Measurements from ENCODE around the gene DNAJC5.

Gene DNAJC5

GRCh38 chr20:63895952-63896263 is 982 bp downstream of the DNAJC5 start:
- Histone ChIP-seq H3K9ac (ENCODE audit: low read length) (peak overlapping the region; percentile 66), H3K23ac (ENCODE audit: low read length) (no peak overlapping the region), H4K8ac (ENCODE audit: low read depth, low read length) (no peak overlapping the region), H2BK15ac (replicated peaks; ENCODE audit: low read depth) (no peak overlapping the region), H3K79me2 (ENCODE audit: control insufficient read depth, insufficient read depth, low read length) (peaks cover 18% of the 10 kb centered on the region), H3K4ac (ENCODE audit: low read depth, low read length) (no peak overlapping the region), H3K56ac (ENCODE audit: low read length) (no peak overlapping the region), H3K27ac (ENCODE audit: low read depth, low read length) (no peak overlapping the region), H3K4me2 (ENCODE audit: low read length) (peak overlapping the region; percentile 60), H3K36me3 (ENCODE audit: control insufficient read depth, insufficient read depth, low read length) (peaks cover 4% of the 10 kb centered on the region), H3K27me3 (ENCODE audit: insufficient read depth, low read length, poor library complexity) (no peaks in the 10 kb centered on the region), H3K4me1 (ENCODE audit: control insufficient read depth, low read depth, low read length) (peaks cover 8% of the 10 kb centered on the region), H3K79me1 (ENCODE audit: low read length) (peaks cover 13% of the 10 kb centered on the region), H2AK5ac (ENCODE audit: low read length) (no peak overlapping the region), H4K5ac (ENCODE audit: low read length) (no peak overlapping the region), H2BK5ac (ENCODE audit: low read length) (no peak overlapping the region), H3K18ac (ENCODE audit: low read length) (no peak overlapping the region), H3K4me3 (ENCODE audit: low read length) (peak overlapping the region; percentile 2), H2BK120ac (ENCODE audit: low read depth, low read length) (no peak overlapping the region)
- no peak for DNase-seq
- WGBS (ENCODE audit: extremely low coverage, insufficient coverage, low lambda C conversion rate) = no CpG with 5 or more reads among the region's 5 CpGs

- H3K56ac ChIP-seq (ENCODE audit: low read length) = peak overlapping the region; percentile 28
- peak; percentile 40 for DNase-seq
- H3K23ac ChIP-seq (ENCODE audit: low read length) = no peak overlapping the region
- no peak overlapping the region for H3K27ac ChIP-seq (ENCODE audit: low read depth, low read length)
- no peak overlapping the region for H2AK5ac ChIP-seq (ENCODE audit: low read length)
- no CpG with 5 or more reads among the region's 18 CpGs for WGBS (ENCODE audit: extremely low coverage, insufficient coverage, low lambda C conversion rate)
- H3K4me3 ChIP-seq (ENCODE audit: low read length) = no peak overlapping the region
- no peak overlapping the region for H2BK120ac ChIP-seq (ENCODE audit: low read depth, low read length)
- H3K36me3 ChIP-seq (ENCODE audit: control insufficient read depth, insufficient read depth, low read length) = peaks cover under 1% of the 10 kb centered on the region
- H2BK15ac ChIP-seq (replicated peaks; ENCODE audit: low read depth) = no peak overlapping the region
- H3K27me3 ChIP-seq (ENCODE audit: insufficient read depth, low read length, poor library complexity) = no peaks in the 10 kb centered on the region
- H4K5ac ChIP-seq (ENCODE audit: low read length) = no peak overlapping the region
- H3K4ac ChIP-seq (ENCODE audit: low read depth, low read length) = no peak overlapping the region
- H3K79me2 ChIP-seq (ENCODE audit: control insufficient read depth, insufficient read depth, low read length) = peaks cover 22% of the 10 kb centered on the region
- peaks cover 8% of the 10 kb centered on the region for H3K4me1 ChIP-seq (ENCODE audit: control insufficient read depth, low read depth, low read length)
- no peak overlapping the region for H4K8ac ChIP-seq (ENCODE audit: low read depth, low read length)
- H2BK5ac ChIP-seq (ENCODE audit: low read length) = no peak overlapping the region
- H3K9ac ChIP-seq (ENCODE audit: low read length) = peak overlapping the region; percentile 66
- peaks cover 16% of the 10 kb centered on the region for H3K79me1 ChIP-seq (ENCODE audit: low read length)
- no peak overlapping the region for H3K18ac ChIP-seq (ENCODE audit: low read length)
- H3K4me2 ChIP-seq (ENCODE audit: low read length) = peak overlapping the region; percentile 60
Observed at GRCh38 chr20:63896264-63897105, 1.6 kb downstream of the DNAJC5 start.

GRCh38 chr20:63897978-63898561 is 3.1 kb downstream of the DNAJC5 start:
- H3K27ac ChIP-seq (ENCODE audit: low read depth, low read length) = no peak overlapping the region
- no peak overlapping the region for H3K18ac ChIP-seq (ENCODE audit: low read length)
- H3K4me2 ChIP-seq (ENCODE audit: low read length) = no peak overlapping the region
- no peak overlapping the region for H3K4me3 ChIP-seq (ENCODE audit: low read length)
- DNase-seq = no peak
- H4K8ac ChIP-seq (ENCODE audit: low read depth, low read length) = no peak overlapping the region
- no peak overlapping the region for H2BK5ac ChIP-seq (ENCODE audit: low read length)
- no peak overlapping the region for H2BK15ac ChIP-seq (replicated peaks; ENCODE audit: low read depth)
- H3K79me1 ChIP-seq (ENCODE audit: low read length) = peaks cover 19% of the 10 kb centered on the region
- no peak overlapping the region for H4K5ac ChIP-seq (ENCODE audit: low read length)
- H3K4ac ChIP-seq (ENCODE audit: low read depth, low read length) = no peak overlapping the region
- peaks cover 8% of the 10 kb centered on the region for H3K4me1 ChIP-seq (ENCODE audit: control insufficient read depth, low read depth, low read length)
- peak overlapping the region; percentile 1 for H3K23ac ChIP-seq (ENCODE audit: low read length)
- H3K27me3 ChIP-seq (ENCODE audit: insufficient read depth, low read length, poor library complexity) = no peaks in the 10 kb centered on the region
- peaks cover 27% of the 10 kb centered on the region for H3K79me2 ChIP-seq (ENCODE audit: control insufficient read depth, insufficient read depth, low read length)
- H3K36me3 ChIP-seq (ENCODE audit: control insufficient read depth, insufficient read depth, low read length) = no peaks in the 10 kb centered on the region
- no peak overlapping the region for H3K9ac ChIP-seq (ENCODE audit: low read length)
- WGBS (ENCODE audit: extremely low coverage, insufficient coverage, low lambda C conversion rate) = no CpG with 5 or more reads among the region's 6 CpGs
- no peak overlapping the region for H2BK120ac ChIP-seq (ENCODE audit: low read depth, low read length)
- H3K56ac ChIP-seq (ENCODE audit: low read length) = no peak overlapping the region
- H2AK5ac ChIP-seq (ENCODE audit: low read length) = no peak overlapping the region

- Histone ChIP-seq H3K23ac (ENCODE audit: low read length) (no peak overlapping the region), H3K4ac (ENCODE audit: low read depth, low read length) (no peak overlapping the region), H3K27me3 (ENCODE audit: insufficient read depth, low read length, poor library complexity) (no peaks in the 10 kb centered on the region), H3K79me2 (ENCODE audit: control insufficient read depth, insufficient read depth, low read length) (peaks cover 32% of the 10 kb centered on the region), H2BK5ac (ENCODE audit: low read length) (no peak overlapping the region), H3K9ac (ENCODE audit: low read length) (no peak overlapping the region), H2BK120ac (ENCODE audit: low read depth, low read length) (no peak overlapping the region), H3K79me1 (ENCODE audit: low read length) (peaks cover 19% of the 10 kb centered on the region), H2BK15ac (replicated peaks; ENCODE audit: low read depth) (no peak overlapping the region), H3K4me1 (ENCODE audit: control insufficient read depth, low read depth, low read length) (peaks cover 7% of the 10 kb centered on the region), H2AK5ac (ENCODE audit: low read length) (no peak overlapping the region), H3K4me3 (ENCODE audit: low read length) (no peak overlapping the region), H3K4me2 (ENCODE audit: low read length) (no peak overlapping the region), H3K36me3 (ENCODE audit: control insufficient read depth, insufficient read depth, low read length) (no peaks in the 10 kb centered on the region), H4K8ac (ENCODE audit: low read depth, low read length) (no peak overlapping the region), H3K27ac (ENCODE audit: low read depth, low read length) (no peak overlapping the region), H4K5ac (ENCODE audit: low read length) (no peak overlapping the region), H3K18ac (ENCODE audit: low read length) (no peak overlapping the region), H3K56ac (ENCODE audit: low read length) (no peak overlapping the region)
- DNase-seq = no peak
- no CpG with 5 or more reads among the region's 10 CpGs for WGBS (ENCODE audit: extremely low coverage, insufficient coverage, low lambda C conversion rate)
Observed at GRCh38 chr20:63898882-63899558, 4.1 kb downstream of the DNAJC5 start.

GRCh38 chr20:63900413-63900812 is 5.5 kb downstream of the DNAJC5 start:
- Histone ChIP-seq H2AK5ac (ENCODE audit: low read length) (no peak overlapping the region), H3K4me1 (ENCODE audit: control insufficient read depth, low read depth, low read length) (peaks cover 6% of the 10 kb centered on the region), H3K27ac (ENCODE audit: low read depth, low read length) (no peak overlapping the region), H3K4me2 (ENCODE audit: low read length) (no peak overlapping the region), H3K79me1 (ENCODE audit: low read length) (peaks cover 21% of the 10 kb centered on the region), H3K23ac (ENCODE audit: low read length) (no peak overlapping the region), H3K18ac (ENCODE audit: low read length) (no peak overlapping the region), H4K5ac (ENCODE audit: low read length) (no peak overlapping the region), H3K4me3 (ENCODE audit: low read length) (no peak overlapping the region), H3K79me2 (ENCODE audit: control insufficient read depth, insufficient read depth, low read length) (peaks cover 36% of the 10 kb centered on the region), H3K4ac (ENCODE audit: low read depth, low read length) (no peak overlapping the region), H2BK15ac (replicated peaks; ENCODE audit: low read depth) (no peak overlapping the region), H2BK5ac (ENCODE audit: low read length) (no peak overlapping the region), H2BK120ac (ENCODE audit: low read depth, low read length) (no peak overlapping the region), H4K8ac (ENCODE audit: low read depth, low read length) (no peak overlapping the region), H3K27me3 (ENCODE audit: insufficient read depth, low read length, poor library complexity) (no peaks in the 10 kb centered on the region), H3K9ac (ENCODE audit: low read length) (no peak overlapping the region), H3K56ac (ENCODE audit: low read length) (no peak overlapping the region), H3K36me3 (ENCODE audit: control insufficient read depth, insufficient read depth, low read length) (no peaks in the 10 kb centered on the region)
- no CpG with 5 or more reads among the region's 3 CpGs for WGBS (ENCODE audit: extremely low coverage, insufficient coverage, low lambda C conversion rate)
- no peak for DNase-seq
